K562 (cell line): ENCODE data around the gene FAM114A1. TPM values are rescaled to one million over a fixed set of nuclear protein-coding genes. Genes with fewer than 3 reads are reported as not detected.

Experiments
- ATAC-seq: fragments of 200-7000 bp; cut with Tn5 transposase; 3 replicates; pipeline ENCODE4 v1.9.1; 2020; ENCODE audit warnings: moderate library complexity
- BruUV-seq: library from RNA; stranded (reverse); fragments of 400-500 nt; replicated peaks from 2 replicates; lab custom pipeline; 2021; lab: Mats Ljungman, UMichigan
- CTCF ChIA-PET: fragments of 300-600 bp; formaldehyde crosslinking; extraction: SDS; loops from one replicate; lab custom pipeline; 2021; ENCODE audit warnings: low intra/inter-chr PET ratio; lab: Yijun Ruan, JAX
- POLR2A ChIA-PET: fragments of 300-600, 350-650 bp; sonication (Branson Sonifier 250); formaldehyde crosslinking; extraction: SDS; loops from one replicate; lab custom pipeline; 2021; ENCODE audit warnings: antibody characterized with exemption, inconsistent platforms; lab: Yijun Ruan, JAX
- DNase-seq, 4 experiments: peaks; one replicate each; pipeline versions ENCODE4 v3.0.0 to v3.0.0-alpha.2; 2011 to 2018; ENCODE audit warnings: low spot score in 3 of 4, mixed read lengths in 3 of 4; ENCODE audit errors: extremely low read depth in 1 of 4
- FAIRE-seq: peaks from 2 replicates; lab custom pipeline; 2011; peaks lifted over from hg19 to GRCh38; lab: Jason Lieb, UNC
- H2AFZ ChIP-seq: 2 replicates; pipeline ENCODE4 v1.6.0; 2011; ENCODE audit warnings: low read depth, low read length, control low read depth, inconsistent platforms
- H3K27ac ChIP-seq: fragments of 200-600 bp; 3 replicates; pipeline ENCODE4 v1.8.0; 2011; ENCODE audit warnings: low read depth, mild to moderate bottlenecking, control low read depth, inconsistent platforms, low read length, moderate library complexity, mixed read lengths; ENCODE audit errors: extremely low read depth
- H3K27me3 ChIP-seq, 2 experiments: fragments of 300-600 bp in 1 of 2; 2 replicates in 1 of 2; 3 replicates in 1 of 2; pipeline versions ENCODE4 v1.6.0 to v1.8.0; 2011; ENCODE audit warnings: inconsistent platforms in 2 of 2, low read length in 2 of 2, mild to moderate bottlenecking in 1 of 2, mixed read lengths in 1 of 2, moderate library complexity in 1 of 2; ENCODE audit not compliant: control insufficient read depth in 2 of 2, insufficient read depth in 2 of 2
- H3K36me3 ChIP-seq: fragments of 300-600 bp; 3 replicates; pipeline ENCODE4 v1.8.0; 2011; ENCODE audit warnings: mild to moderate bottlenecking, low read length, inconsistent platforms; ENCODE audit not compliant: control insufficient read depth, insufficient read depth
- H3K4me1 ChIP-seq, 2 experiments: fragments of 200-600 bp in 1 of 2; replicated peaks in 1 of 2; 2 replicates in 1 of 2; 3 replicates in 1 of 2; pipeline versions ENCODE4 v1.5.1 to v1.8.0; 2011; ENCODE audit warnings: inconsistent platforms in 2 of 2, low read length in 2 of 2, mild to moderate bottlenecking in 1 of 2, mixed read lengths in 1 of 2, moderate library complexity in 1 of 2; ENCODE audit not compliant: control insufficient read depth in 2 of 2, insufficient read depth in 2 of 2
- H3K4me2 ChIP-seq: 2 replicates; pipeline ENCODE4 v1.6.1; 2011; ENCODE audit warnings: low read length, control low read depth, inconsistent platforms, mixed read lengths; ENCODE audit not compliant: insufficient read depth
- H3K4me3 ChIP-seq: fragments of 200-600 bp; sonication (generic), shearing (Covaris generic); 2 replicates; pipeline ENCODE4 v1.5.1; 2016; ENCODE audit warnings: control low read depth, inconsistent platforms
- H3K79me2 ChIP-seq: fragments of 200-600 bp; 3 replicates; pipeline ENCODE4 v1.8.0; 2011; ENCODE audit warnings: low read length, inconsistent platforms; ENCODE audit not compliant: control insufficient read depth, insufficient read depth
- H3K9ac ChIP-seq, 2 experiments: 2 replicates each; pipeline versions ENCODE4 v1.6.0 to v1.6.1; 2011; ENCODE audit warnings: low read depth in 2 of 2, low read length in 2 of 2, control low read depth in 1 of 2, inconsistent platforms in 1 of 2, mild to moderate bottlenecking in 1 of 2, mixed read lengths in 1 of 2; ENCODE audit not compliant: insufficient read depth in 1 of 2
- H3K9me1 ChIP-seq: one replicate; pipeline ENCODE4 v1.6.0; 2011; ENCODE audit warnings: inconsistent platforms, mild to moderate bottlenecking, low read length, moderate library complexity; ENCODE audit not compliant: control insufficient read depth, insufficient read depth
- H3K9me3 ChIP-seq: replicated peaks from 2 replicates; pipeline ENCODE4 v1.5.1; 2011; ENCODE audit warnings: low read depth, low read length, inconsistent platforms; ENCODE audit not compliant: control insufficient read depth, insufficient read depth
- H4K20me1 ChIP-seq: replicated peaks from 2 replicates; pipeline ENCODE4 v1.6.1; 2011; ENCODE audit warnings: low read length, inconsistent platforms, mixed read lengths; ENCODE audit not compliant: control insufficient read depth, insufficient read depth
- CEBPZ ChIP-seq: fragments of 150-350 bp; IDR thresholded peaks from 2 replicates; pipeline ENCODE4 v1.6.1; 2014; ENCODE audit warnings: low read depth, mild to moderate bottlenecking, low read length, borderline replicate concordance
- CTCFL ChIP-seq: IDR thresholded peaks from 2 replicates; pipeline ENCODE4 v1.6.1; 2011; ENCODE audit warnings: borderline replicate concordance, low read depth, mild to moderate bottlenecking, moderate library complexity, low read length; ENCODE audit not compliant: insufficient read depth, poor library complexity, severe bottlenecking
- KAT7 ChIP-seq: sonication (generic); formaldehyde crosslinking; IDR thresholded peaks from 2 replicates; pipeline ENCODE4 v1.8.0; 2022; ENCODE audit warnings: missing genetic modification reagents, mild to moderate bottlenecking, borderline replicate concordance
- KLF13 ChIP-seq: fragments of 450-650 bp; IDR thresholded peaks from 2 replicates; pipeline ENCODE4 v1.6.1; 2016; ENCODE audit warnings: missing genetic modification characterization, low read depth, mild to moderate bottlenecking, missing compliant biosample characterization, moderate library complexity, borderline replicate concordance
- LCOR ChIP-seq: sonication (generic); formaldehyde crosslinking; IDR thresholded peaks from 2 replicates; pipeline ENCODE4 v1.8.0; 2022; ENCODE audit warnings: mild to moderate bottlenecking, missing genetic modification reagents
- MTA3 ChIP-seq: fragments of 450-650 bp; formaldehyde crosslinking; IDR thresholded peaks from 2 replicates; pipeline ENCODE4 v1.6.1; 2017; ENCODE audit warnings: mild to moderate bottlenecking, borderline replicate concordance
- NCOA6 ChIP-seq: fragments of 450-650 bp; IDR thresholded peaks from 2 replicates; pipeline ENCODE4 v1.6.1; 2017; ENCODE audit warnings: mild to moderate bottlenecking
- NR2F6 ChIP-seq: fragments of 450-650 bp; formaldehyde crosslinking; IDR thresholded peaks from 2 replicates; pipeline ENCODE4 v1.4.0; 2020; ENCODE audit warnings: mild to moderate bottlenecking
- PTRF ChIP-seq: fragments of 450-650 bp; IDR thresholded peaks from 2 replicates; pipeline ENCODE4 v1.6.1; 2016; ENCODE audit warnings: mild to moderate bottlenecking, missing genetic modification characterization, missing compliant biosample characterization
- SRSF3 ChIP-seq: fragments of 200-400 bp; formaldehyde crosslinking; IDR thresholded peaks from 2 replicates; pipeline ENCODE4 v1.6.1; 2016; ENCODE audit warnings: mild to moderate bottlenecking, low read length, moderate library complexity; ENCODE audit not compliant: insufficient read depth
- TGIF2 ChIP-seq: sonication (generic); formaldehyde crosslinking; IDR thresholded peaks from 2 replicates; pipeline ENCODE4 v1.8.1; 2022; ENCODE audit warnings: mild to moderate bottlenecking, missing genetic modification reagents, moderate library complexity
- XRCC3 ChIP-seq: fragments of 450-650 bp; IDR thresholded peaks from 2 replicates; pipeline ENCODE4 v1.6.1; 2017; ENCODE audit warnings: mild to moderate bottlenecking, moderate library complexity
- ZNF134 ChIP-seq: fragments of 250-450 bp; sonication (Bioruptor Pico); conservative IDR thresholded peaks from 2 replicates; pipeline ENCODE4 v1.4.0; 2020
- ZNF165 ChIP-seq: fragments of 250-450 bp; sonication (Bioruptor Pico); IDR thresholded peaks from 2 replicates; pipeline ENCODE4 v1.4.0; 2020; ENCODE audit warnings: borderline replicate concordance
- ZNF77 ChIP-seq: fragments of 250-450 bp; sonication (Bioruptor Pico); IDR thresholded peaks from 2 replicates; pipeline ENCODE4 v1.5.0; 2020
- WGBS: fragments of 100-300 bp; shearing (Covaris generic); methylation state at CpG from one replicate; pipeline ENCODE4 v1.1.6; 2016; ENCODE audit warnings: low coverage, mixed read lengths; ENCODE audit not compliant: insufficient coverage; ENCODE audit errors: missing lambda C conversion rate; 5-methylcytosine and 5-hydroxymethylcytosine counted together
- in situ Hi-C: fragments of 300-500 bp; cut with MboI; formaldehyde crosslinking; loops from 4 replicates; pipeline ENCODE4 v1.15.0; 2018; ENCODE audit warnings: inconsistent platforms, mixed read lengths
- intact Hi-C: fragments of 100-400 bp; cut with micrococcal nuclease; formaldehyde crosslinking; loops from 2 replicates; pipeline ENCODE4 v1.14.2; 2022
- polyA plus RNA-seq, 8 experiments: library from polyadenylated mRNA; depleted of rRNA in 4 of 8; stranded (reverse) in 5 of 8; unstranded in 3 of 8; fragments of >200 nt; fragmentation: Nextera tagmentation in 2 of 8; fragmentation: Illumina TruSeq in 1 of 8; extraction: Ambion mirVana in 2 of 8; extraction: Trizol in 1 of 8; gene quantifications; 2 replicates each; pipeline versions ENCODE4 v1.2.1 to v1.2.3, GENCODE V29; 2011 to 2014; ENCODE audit warnings: inconsistent platforms in 1 of 8, missing spikeins in 1 of 8
- total RNA-seq, 7 experiments: library from RNA; depleted of rRNA in 6 of 7; stranded (reverse); fragments of >200 nt in 6 of 7; fragmentation: Illumina TruSeq in 2 of 7; extraction: Trizol in 2 of 7; gene quantifications; 2 replicates each; pipeline versions ENCODE4 v1.2.1 to v1.2.3, GENCODE V29; 2011 to 2021; ENCODE audit warnings: low replicate concordance in 1 of 7

FAM114A1 gene
- total and polyA plus RNA-seq, 9 of the 15 experiments (the other 6 are each of a cell fraction or from before 2014, with no cell fraction given) = 1.8 to 12.0 (median 4.3) TPM

GRCh38 chr4:38884254-38884653, 16.6 kb downstream of the FAM114A1 start:
- no peak for DNase-seq
- Histone ChIP-seq H3K79me2 (no peaks in the 10 kb centered on the region), H3K27ac (no peak overlapping the region), H3K36me3 (no peaks in the 10 kb centered on the region; the same call in 2 of the 3 replicates)
- intact Hi-C loops = no loop called here
- no TSS peak for BruUV-seq
- no peak for TF ChIP-seq ZNF77 (CRISPR knock-in tag)
- no peak for TF ChIP-seq ZNF165 (CRISPR knock-in tag)
- no peak for TF ChIP-seq TGIF2 (CRISPR knock-in tag)
- TF ChIP-seq CEBPZ = no peak
- no peak for TF ChIP-seq ZNF134
- TF ChIP-seq XRCC3 = no peak
- TF ChIP-seq KLF13 = no peak
- no peak for TF ChIP-seq NR2F6 (CRISPR knock-in tag)
- no peak for TF ChIP-seq NCOA6
- TF ChIP-seq CTCFL = no peak
- no peak for TF ChIP-seq MTA3
- no peak for TF ChIP-seq LCOR (CRISPR knock-in tag)
- no peak for TF ChIP-seq KAT7 (CRISPR knock-in tag)
- no peak for TF ChIP-seq SRSF3
- no peak for TF ChIP-seq PTRF (tag)
- TF ChIP-seq, all 486 proteins: peak for 0
- in situ Hi-C loops = loop anchor here (25.0 kb wide), 1 partner anchor 728 kb away; no protein-coding TSS in a partner anchor
- Histone ChIP-seq H3K4me1 (no peaks in the 10 kb centered on the region; a peak in 1 of 5 replicates), H3K9me1 (no peaks in the 10 kb centered on the region), H3K9ac (no peak overlapping the region), H3K9me3 (no peaks in the 10 kb centered on the region), H3K4me2 (no peak overlapping the region), H3K27me3 (no peaks in the 10 kb centered on the region), H4K20me1 (0 out of 2 replicates have a peak, but pooled peaks cover 6% of the 10 kb centered on the region), H3K4me3 (no peak overlapping the region), H2AFZ (no peak overlapping the region)
- CTCF ChIA-PET = no interaction called here
- ATAC-seq = no peak
- no peak for FAIRE-seq
- POLR2A ChIA-PET = interaction anchor here (1.9 kb wide), 1 partner anchor 11 kb away, joined by 11 read pairs; no protein-coding TSS in a partner anchor
- 77% methylated on average over 4 of the region's 4 CpGs for WGBS
